Thymus (tissue), 11 donors: Measurements from ENCODE around the gene HDHD3. TPM values are rescaled to one million over a fixed set of nuclear protein-coding genes. Genes with fewer than 3 reads are reported as not detected.
A peak's percentile ranks its signal among the peaks of the same experiment; 100 is the strongest.
"Not testable (repeated sequence)": the region's sequence is repeated elsewhere in the genome, so short reads cannot be mapped to it uniquely, and the experiment has no call there.

Source experiments
- DNase-seq, 9 donors: peaks; one replicate each; pipeline ENCODE4 v3.0.0-alpha.2; 2013; ENCODE audit warnings: low spot score in 9 of 9, low read depth in 6 of 9, missing footprints in 1 of 9
- H3K27ac ChIP-seq, 2 donors: one replicate each; pipeline ENCODE4 v1.5.1; 2013; ENCODE audit warnings: control low read depth in 1 of 2, low read depth in 1 of 2, low read length in 1 of 2, mild to moderate bottlenecking in 1 of 2, moderate library complexity in 1 of 2
- H3K27me3 ChIP-seq, 2 donors: one replicate each; pipeline ENCODE4 v1.5.1; 2013; ENCODE audit warnings: low read length in 1 of 2; ENCODE audit not compliant: control insufficient read depth in 2 of 2, insufficient read depth in 1 of 2
- H3K36me3 ChIP-seq, 2 donors: one replicate each; pipeline ENCODE4 v1.5.1; 2013; ENCODE audit warnings: low read length in 1 of 2, mild to moderate bottlenecking in 1 of 2, moderate library complexity in 1 of 2; ENCODE audit not compliant: control insufficient read depth in 2 of 2, insufficient read depth in 2 of 2
- H3K4me1 ChIP-seq, 2 donors: one replicate each; pipeline ENCODE4 v1.5.1; 2013; ENCODE audit warnings: low read length in 2 of 2; ENCODE audit not compliant: control insufficient read depth in 2 of 2, insufficient read depth in 2 of 2
- H3K4me3 ChIP-seq, 2 donors: one replicate each; pipeline ENCODE4 v1.5.1; 2013; ENCODE audit warnings: low read length in 2 of 2, control low read depth in 1 of 2, mild to moderate bottlenecking in 1 of 2
- H3K9me3 ChIP-seq, 2 donors: one replicate each; pipeline ENCODE4 v1.5.1; 2013; ENCODE audit warnings: low read length in 1 of 2, mild to moderate bottlenecking in 1 of 2; ENCODE audit not compliant: control insufficient read depth in 2 of 2, insufficient read depth in 1 of 2
- WGBS: extraction: QIAGEN DNeasy Blood & Tissue Kit; methylation state at CpG from one replicate; pipeline ENCODE4 v1.1.7; 2013; 5-methylcytosine and 5-hydroxymethylcytosine counted together
- polyA plus RNA-seq: library from polyadenylated mRNA; stranded (reverse); fragments of 200-250 nt; gene quantifications from one replicate; pipeline ENCODE4 v1.2.3, GENCODE V29; 2013
- total RNA-seq: library from RNA; stranded (reverse); fragments of 120-200 nt; gene quantifications from one replicate; pipeline ENCODE4 v1.2.4, GENCODE V29; 2013
- donor health status: healthy.

Gene HDHD3
- total and polyA plus RNA-seq, 2 donors, result 11.3 to 21.6 TPM

DNA sequence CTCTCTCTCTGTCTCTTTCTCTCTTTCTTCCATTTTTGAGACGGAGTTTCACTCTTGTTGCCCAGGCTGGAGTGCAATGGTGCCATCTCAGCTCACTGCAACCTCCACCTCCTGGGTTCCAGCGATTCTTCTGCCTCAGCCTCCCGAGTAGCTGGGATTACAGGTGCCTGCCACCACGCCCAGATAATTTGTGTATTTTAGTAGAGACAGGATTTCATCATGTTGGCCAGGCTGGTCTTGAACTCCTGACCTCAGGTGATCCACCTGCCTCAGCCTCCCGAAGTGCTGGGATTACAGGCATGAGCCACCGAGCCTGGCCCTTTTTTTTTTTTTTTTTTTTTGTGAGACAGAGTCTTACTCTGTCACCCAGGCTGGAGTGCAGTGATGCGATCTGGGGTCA, 4.7 kb upstream of the HDHD3 start:
- 92% methylated on average over 7 of the region's 7 CpGs for WGBS
- H3K27me3 ChIP-seq, H3K27ac ChIP-seq, H3K36me3 ChIP-seq, H3K9me3 ChIP-seq, H3K4me3 ChIP-seq, H3K4me1 ChIP-seq, DNase-seq: not testable (repeated sequence)

DNA sequence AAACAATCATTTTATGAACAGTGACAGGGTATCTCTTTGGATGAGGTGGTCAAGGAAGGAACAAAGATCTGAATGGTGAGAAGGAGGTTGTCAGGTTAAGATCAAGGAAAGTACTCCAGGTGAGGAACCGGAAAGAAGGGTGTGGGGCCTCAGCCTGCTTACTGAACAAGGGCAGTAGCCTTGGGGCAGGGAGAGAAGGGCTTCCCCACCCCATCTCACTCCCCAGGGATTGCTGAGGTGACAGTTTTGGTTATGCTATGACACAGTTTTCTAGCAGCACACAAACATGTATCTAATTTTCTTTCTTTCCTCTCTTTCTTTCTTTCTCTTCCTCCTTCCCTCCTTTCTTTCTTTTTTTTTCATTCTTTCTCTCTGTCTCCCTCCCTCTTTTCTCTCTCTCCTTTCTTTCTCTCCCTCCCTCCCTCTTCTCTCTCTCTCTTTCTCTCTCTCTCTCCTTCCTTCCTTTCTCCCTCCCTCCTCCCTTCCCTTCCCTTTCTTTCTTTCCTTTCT, 4.1 kb upstream of the HDHD3 start:
- H3K27ac ChIP-seq, result no peak overlapping the region
- 86% methylated on average over 1 of the region's 1 CpG for WGBS
- H3K4me3 ChIP-seq, result no peak overlapping the region
- no peaks in the 10 kb centered on the region for H3K27me3 ChIP-seq
- no peak for DNase-seq
- peaks cover 3 to 5% of the 10 kb centered on the region in 2 donors for H3K4me1 ChIP-seq
- no peaks in the 10 kb centered on the region for H3K36me3 ChIP-seq
- H3K9me3 ChIP-seq, result no peaks in the 10 kb centered on the region

DNA sequence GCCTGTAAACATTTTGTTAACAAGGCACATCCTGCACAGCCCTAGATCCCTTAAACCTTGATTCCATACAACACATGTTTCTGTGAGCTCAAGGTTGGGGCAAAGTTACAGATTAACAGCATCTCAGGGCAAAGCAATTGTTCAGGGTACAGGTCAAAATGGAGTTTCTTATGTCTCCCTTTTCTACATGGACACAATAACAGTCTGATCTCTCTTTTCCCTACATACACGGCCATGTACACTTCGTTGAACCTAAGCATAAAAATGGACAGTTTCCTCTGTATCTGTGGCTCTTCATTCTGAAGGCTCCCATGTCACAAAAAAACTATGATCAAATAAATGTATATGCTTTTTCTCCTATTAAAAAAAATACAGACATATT, 3.0 kb upstream of the HDHD3 start:
- H3K27ac ChIP-seq, H3K4me1 ChIP-seq: not testable (repeated sequence)
- 94% methylated on average over 2 of the region's 2 CpGs for WGBS

DNA sequence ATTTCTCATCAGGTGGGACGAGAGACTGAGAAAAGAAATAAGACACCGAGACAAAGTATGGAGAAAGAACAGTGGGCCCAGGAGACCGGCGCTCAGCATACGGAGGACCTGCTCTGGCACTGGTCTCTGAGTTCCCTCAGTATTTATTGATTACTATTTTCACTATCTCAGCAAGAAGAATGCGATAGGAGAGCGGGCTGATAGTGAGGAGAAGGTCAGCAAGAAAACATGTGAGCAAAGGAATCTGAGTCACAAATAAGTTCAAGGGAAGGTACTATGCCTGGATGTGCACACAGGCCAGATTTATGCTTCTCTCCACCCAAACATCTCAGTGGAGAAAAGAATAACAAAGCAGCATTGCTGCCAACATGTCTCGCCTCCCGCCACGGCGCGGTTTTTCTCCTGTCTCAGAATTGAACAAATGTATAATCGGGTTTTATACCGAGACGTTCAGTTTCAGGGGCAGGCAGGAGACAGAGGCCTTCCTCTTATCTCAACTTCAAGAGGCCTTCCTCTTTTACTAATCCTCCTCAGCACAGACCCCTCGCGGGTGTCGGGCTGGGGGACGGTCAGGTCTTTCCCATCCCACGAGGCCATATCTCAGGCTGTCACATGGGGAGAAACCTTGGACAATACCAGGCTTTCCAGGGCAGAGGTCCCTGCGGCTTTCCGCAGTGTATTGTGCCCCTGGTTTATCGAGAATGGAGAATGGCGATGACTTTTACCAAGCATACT, 2.5 kb upstream of the HDHD3 start:
- not testable (repeated sequence) for H3K9me3 ChIP-seq, H3K27ac ChIP-seq, H3K4me1 ChIP-seq, H3K27me3 ChIP-seq, H3K36me3 ChIP-seq, H3K4me3 ChIP-seq, DNase-seq
- 83% methylated on average over 24 of the region's 24 CpGs for WGBS

More for the DNA sequence above, 3.0 kb upstream of the HDHD3 start:
- not testable (repeated sequence) for H3K36me3 ChIP-seq, H3K4me3 ChIP-seq, DNase-seq, H3K27me3 ChIP-seq, H3K9me3 ChIP-seq

DNA sequence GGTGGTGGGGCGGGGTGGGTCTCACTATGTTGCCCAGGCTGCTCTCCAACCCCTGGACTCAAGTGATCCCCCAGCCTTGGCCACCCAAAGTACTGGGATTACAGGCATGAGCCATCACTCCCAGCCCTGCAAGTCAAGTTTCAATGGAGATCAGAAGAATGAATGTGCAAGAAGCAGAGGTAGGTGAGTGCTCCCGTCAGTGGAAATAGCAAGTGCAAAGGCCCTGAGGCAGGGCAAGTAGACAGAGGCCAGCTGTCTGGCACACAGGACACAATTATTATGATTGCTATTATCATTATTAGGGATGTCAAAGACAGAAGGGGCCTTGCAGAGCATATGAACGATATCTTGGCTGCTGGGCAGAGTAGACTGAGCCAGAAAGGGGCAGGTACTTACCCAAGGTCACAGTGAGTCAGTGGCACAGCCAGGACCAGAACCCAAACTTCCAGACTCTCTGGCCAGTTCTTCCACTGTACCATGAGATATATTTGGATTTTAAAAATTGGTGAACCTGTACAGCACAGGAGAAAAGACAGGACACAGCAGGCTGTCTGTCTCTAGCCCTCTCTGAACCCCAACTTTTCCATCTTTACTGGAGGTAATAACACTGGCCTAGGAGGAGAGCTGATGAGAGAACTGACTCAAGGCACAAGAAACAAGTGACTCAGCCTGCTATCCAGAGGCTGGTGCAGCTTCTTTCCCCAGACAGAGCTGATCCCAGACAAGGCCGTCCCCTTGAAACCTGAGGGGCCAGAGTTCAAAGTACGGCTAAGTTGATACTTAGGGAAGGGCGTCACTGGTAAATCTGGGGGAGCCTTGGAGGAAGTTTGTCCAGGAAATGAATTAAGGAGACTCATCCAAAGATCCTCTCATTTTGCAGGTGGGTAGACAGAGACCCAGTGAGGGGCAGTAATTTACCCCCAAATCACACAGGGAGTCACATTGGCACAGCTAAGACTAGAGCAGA, 1.4 kb downstream of the HDHD3 start:
- no peaks in the 10 kb centered on the region for H3K27me3 ChIP-seq
- 92% methylated on average over 6 of the region's 6 CpGs for WGBS
- no peak for DNase-seq
- H3K27ac ChIP-seq, result no peak overlapping the region
- peaks cover 5 to 9% of the 10 kb centered on the region in 2 donors for H3K4me1 ChIP-seq
- H3K36me3 ChIP-seq, result peaks cover 10 to 19% of the 10 kb centered on the region in 2 donors
- H3K9me3 ChIP-seq, result no peaks in the 10 kb centered on the region
- H3K4me3 ChIP-seq, result peak overlapping the region in 1 of 2 donors; percentile 3

DNA sequence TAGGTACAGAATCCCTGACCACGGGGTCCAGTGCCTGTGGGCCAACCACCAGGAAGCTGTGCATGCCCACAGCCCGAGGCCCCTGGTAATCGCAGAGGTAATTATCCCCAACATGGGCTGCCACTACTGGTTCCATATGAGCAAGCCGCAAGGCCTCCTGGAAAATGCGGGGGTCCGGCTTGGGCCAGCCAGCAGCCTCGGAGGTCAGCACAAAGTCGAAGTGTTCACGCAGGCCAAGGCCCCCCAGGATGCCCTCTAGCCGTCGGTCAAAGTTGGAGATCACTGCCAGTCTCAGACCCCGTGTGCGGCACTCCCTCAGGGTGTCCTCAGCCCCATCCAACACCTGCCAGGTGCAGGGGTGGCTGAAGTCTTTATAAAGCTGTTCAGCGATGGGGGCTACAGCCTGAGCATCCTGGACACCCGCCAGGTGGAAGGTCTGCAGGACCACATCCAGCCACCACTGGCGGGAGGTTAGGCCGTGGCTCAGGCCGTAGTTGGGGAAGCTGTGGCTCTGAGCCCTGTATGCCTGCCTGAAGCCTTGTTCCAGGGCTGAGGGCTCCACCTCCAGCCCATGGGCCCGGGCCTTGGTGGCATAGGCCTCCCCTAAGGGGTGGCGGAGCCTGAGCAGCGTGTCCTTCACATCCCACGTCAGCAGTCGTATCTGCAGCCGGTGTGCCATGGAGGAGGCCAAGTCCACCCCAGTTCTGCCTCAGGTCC, 3.0 kb downstream of the HDHD3 start:
- DNase-seq, result no peak
- H3K4me3 ChIP-seq, result no peak overlapping the region
- no peak overlapping the region for H3K27ac ChIP-seq
- no peaks in the 10 kb centered on the region for H3K27me3 ChIP-seq
- H3K9me3 ChIP-seq, result no peaks in the 10 kb centered on the region
- H3K36me3 ChIP-seq, result peaks cover 10 to 19% of the 10 kb centered on the region in 2 donors
- WGBS, result 96% methylated on average over 24 of the region's 24 CpGs
- H3K4me1 ChIP-seq, result peaks cover 5 to 9% of the 10 kb centered on the region in 2 donors

DNA sequence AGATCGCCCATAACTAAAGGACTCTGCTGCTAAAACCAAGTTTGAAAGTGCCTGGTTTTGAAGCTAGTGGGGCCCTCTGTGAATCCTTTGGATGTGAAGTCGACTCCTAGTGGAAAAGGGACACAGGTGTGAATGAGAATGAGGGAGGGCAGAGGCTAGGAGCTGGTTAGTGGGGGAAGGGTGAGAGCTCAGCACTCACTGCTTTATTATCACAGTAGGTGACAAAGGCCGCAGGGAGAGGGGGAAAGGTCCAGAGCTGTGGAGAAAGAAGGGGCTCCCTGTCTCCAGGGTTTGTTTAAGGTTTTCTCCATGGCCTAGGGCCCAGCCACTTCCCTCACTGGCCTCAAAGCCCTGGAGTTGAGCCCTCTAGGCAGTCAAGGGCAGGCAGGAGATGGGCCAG, 3.5 kb downstream of the HDHD3 start:
- Histone ChIP-seq H3K9me3 (no peaks in the 10 kb centered on the region), H3K36me3 (peaks cover 10 to 19% of the 10 kb centered on the region in 2 donors), H3K27me3 (no peaks in the 10 kb centered on the region), H3K4me3 (no peak overlapping the region), H3K4me1 (peaks cover 5 to 9% of the 10 kb centered on the region in 2 donors), H3K27ac (no peak overlapping the region)
- WGBS, result 88% methylated on average over 3 of the region's 3 CpGs
- no peak for DNase-seq

DNA sequence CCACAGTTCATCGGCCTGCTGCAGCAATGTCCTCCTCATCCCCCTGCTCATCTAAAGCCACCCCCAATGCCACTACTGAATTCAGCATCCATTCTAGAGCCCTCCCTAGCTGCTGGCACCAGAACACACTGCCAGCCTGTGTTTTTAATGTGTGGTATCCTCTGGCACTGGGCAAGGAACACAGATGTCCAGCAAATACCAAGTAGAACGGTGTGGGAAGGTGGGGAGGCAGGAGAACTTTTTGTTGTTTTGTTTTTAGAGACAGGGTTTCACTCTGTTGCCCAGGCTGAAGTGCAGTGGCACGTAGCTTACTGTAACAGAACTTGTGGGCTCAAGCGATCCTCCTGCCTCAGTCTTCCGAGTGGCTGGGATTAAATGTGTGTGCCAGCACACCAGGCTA, 4.7 kb downstream of the HDHD3 start:
- Histone ChIP-seq H3K27me3 (no peaks in the 10 kb centered on the region), H3K4me1 (peaks cover 1 to 5% of the 10 kb centered on the region in 2 donors), H3K36me3 (peaks cover 10 to 19% of the 10 kb centered on the region in 2 donors), H3K4me3 (no peak overlapping the region), H3K9me3 (no peaks in the 10 kb centered on the region), H3K27ac (no peak overlapping the region)
- 95% methylated on average over 5 of the region's 5 CpGs for WGBS
- no peak for DNase-seq
